Activated naive CD4-positive, alpha-beta T cell treated with anti-CD3 and anti-CD28 coated beads, Interleukin-2, amount 50 U/mL, for 16 hours (primary cell): ENCODE results near the gene TLE1.
"Not testable (repeated sequence)": the region's sequence is repeated elsewhere in the genome, so short reads cannot be mapped to it uniquely, and the experiment has no call there.

ENCODE experiments used
- DNase-seq: peaks from one replicate; pipeline ENCODE4 v3.0.0-alpha.2; 2020

TLE1 gene

GRCh38 chr9:81621785-81622259 is 67.5 kb downstream of the TLE1 start:
- no peak for DNase-seq

GRCh38 chr9:81621118-81621517 is 68.2 kb downstream of the TLE1 start:
- DNase-seq: no peak

DNA sequence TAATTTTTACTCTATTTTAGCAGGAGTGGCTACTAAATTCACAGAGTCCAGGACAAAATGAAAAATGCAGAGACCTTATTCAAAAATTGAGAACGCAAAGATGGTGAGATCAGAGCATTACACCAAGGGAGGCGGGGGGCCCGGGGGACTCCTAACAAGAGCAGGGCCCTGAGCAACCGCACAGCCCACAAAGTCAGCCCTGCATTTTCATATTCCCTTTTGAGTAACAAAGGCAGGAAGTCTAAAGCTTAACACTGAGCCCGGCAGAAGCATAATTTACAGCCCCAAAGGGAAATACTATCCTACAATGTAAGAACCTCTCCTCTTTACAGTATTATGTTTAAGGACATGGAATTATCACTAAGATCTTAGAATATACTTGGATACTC is 69.4 kb downstream of the TLE1 start:
- no peak for DNase-seq

GRCh38 chr9:81619353-81620001 is 69.9 kb downstream of the TLE1 start:
- no peak for DNase-seq

GRCh38 chr9:81618923-81619322 is 70.4 kb downstream of the TLE1 start:
- DNase-seq: no peak

DNA sequence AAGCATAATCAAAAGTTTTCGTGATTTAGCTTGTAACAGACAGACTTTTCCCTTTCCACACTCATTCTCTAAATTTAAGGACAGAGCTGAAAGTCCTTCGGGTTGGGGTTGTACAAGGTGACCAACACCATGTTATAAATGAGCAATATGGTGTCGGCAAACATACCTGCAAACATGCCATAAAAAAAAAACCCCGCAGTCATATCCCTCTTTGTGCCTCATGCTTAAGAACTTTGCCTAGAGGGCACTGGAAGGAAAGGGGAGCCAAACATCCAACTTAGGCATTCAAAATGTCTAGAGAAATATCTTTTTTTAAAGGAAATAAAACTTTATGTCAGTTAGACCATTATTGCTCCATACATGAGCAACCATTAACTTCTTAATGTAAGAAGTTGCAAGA is 73.2 kb downstream of the TLE1 start:
- no peak for DNase-seq

DNA sequence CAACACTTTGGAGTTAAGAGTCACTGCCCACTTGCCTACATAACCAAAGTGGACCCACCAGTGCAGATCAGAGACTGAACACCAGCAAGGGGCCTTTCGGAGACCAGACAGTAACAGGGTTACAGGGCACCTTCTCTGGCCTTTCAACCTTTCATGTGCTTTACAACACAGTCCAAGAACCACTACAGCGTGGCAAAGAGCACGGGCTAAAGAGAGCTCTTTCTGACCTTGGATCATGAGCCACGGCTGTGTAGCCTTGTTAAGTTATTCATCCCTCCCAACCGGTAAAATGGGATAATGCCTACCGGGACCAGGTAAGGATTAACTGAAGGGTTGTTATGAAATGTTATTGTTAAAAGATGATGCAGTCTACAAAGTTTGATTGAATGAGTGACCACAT is 75.0 kb downstream of the TLE1 start:
- no peak for DNase-seq

GRCh38 chr9:81613002-81613812 is 76.1 kb downstream of the TLE1 start:
- DNase-seq: no peak

- no peak for DNase-seq
Observed at GRCh38 chr9:81611664-81612063, 77.7 kb downstream of the TLE1 start.

- no peak for DNase-seq
Observed at GRCh38 chr9:81610740-81611107, 78.6 kb downstream of the TLE1 start.

DNA sequence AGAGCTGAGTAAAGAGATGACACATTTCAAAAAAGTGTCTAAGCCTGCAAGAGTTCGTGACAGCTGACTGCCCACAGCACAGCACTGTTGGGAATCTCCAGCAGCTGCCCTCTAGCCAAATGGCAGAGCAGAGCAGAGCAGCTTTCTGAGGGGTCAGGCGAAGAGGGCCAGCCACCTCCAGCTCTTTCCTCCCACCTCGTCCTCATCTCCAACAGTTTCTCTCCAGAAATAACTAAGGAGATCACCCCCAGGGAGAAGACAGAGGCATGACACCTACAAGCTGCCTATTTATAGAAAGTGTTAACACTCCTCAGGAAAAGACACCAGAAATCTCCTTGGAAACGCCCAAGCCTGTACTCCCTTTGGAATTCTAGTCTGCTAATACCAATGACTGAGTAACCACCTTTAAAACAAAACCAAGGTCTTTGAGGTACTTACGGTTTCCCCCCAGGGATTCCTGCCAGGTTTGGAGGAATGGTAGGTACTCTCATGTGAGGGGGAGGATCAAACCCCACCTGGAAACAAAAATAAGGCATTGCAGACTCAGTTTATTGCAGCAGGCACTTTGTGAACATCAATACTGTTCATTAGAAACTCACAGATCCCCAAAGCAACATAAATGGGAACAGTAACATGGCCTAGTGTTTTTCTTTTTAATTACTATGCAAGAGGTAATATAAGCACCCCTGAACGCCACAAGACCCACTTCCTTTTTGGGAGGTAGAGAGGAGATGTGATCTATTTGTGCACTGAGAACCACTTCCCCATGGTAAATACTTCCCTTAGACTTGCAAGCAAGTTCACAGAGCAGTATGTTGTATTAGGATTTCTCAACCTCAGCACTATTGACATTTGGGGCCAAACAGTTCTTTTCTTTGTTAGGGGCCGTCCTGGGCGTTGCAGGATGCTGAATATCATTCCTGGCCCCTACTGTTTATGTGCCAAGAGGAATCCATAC is 79.3 kb downstream of the TLE1 start:
- DNase-seq: no peak

DNA sequence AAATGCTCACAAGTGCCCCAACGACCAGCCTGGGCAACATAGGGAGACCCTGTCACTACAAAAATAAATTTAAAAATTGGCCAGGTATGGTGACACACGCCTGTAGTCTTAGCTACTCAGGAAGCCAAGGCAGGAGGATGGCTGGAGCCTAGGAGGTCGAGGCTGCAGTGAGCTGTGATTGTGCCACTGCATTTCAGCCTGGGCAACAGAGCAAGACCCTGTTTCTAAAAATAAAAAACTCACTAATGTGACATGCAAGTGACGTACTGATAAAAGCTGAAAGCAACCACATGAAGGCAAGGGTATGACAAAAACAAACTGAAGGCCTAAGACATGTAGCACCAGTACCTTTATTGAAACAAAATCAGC is 81.1 kb downstream of the TLE1 start:
- DNase-seq: no peak

DNA sequence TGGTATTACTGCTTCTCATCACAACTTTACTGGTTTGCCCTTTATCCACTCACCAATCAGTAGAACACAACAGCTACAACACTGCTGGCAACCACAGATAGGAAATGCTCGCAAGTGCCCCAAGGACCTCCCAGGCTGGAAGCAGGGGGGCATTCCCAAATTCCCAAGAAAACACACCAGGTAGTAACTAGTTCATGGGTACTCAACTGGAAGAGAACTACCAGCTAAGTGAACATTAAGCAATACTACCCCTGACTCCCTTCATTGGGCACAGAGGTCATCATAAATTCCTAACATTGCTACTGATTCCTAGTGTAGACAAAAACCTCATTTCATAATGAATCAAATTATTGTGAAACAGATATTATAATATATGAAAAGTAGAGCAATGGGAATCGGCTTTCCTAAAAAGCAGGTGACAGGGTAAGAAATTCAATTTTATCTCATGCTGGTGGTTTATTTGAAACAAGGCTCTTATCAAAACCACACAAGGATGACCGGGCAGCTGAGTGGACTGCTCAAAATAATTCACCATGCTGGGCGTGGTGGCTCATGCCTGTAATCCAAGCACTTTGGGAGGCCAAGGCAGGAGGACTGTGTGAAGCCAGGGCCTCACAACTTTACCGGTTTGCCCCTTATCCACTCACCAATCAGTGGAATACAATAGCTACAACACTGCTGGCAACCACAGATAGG is 81.6 kb downstream of the TLE1 start:
- no peak for DNase-seq

DNA sequence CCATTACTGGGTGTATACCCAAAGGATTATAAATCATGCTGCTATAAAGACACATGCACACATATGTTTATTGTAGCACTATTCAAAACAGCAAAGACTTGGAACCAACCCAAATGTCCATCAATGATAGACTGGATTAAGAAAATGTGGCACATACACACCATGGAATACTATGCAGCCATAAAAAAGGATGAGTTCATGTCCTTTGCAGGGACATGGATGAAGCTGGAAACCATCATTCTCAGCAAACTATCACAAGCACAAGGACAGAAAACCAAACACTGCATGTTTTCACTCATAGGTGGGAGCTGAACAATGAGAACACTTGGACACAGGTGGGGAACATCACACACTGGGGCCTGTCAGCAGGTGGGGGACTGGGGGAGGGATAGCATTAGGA is 83.1 kb downstream of the TLE1 start:
- not testable (repeated sequence) for DNase-seq

DNA sequence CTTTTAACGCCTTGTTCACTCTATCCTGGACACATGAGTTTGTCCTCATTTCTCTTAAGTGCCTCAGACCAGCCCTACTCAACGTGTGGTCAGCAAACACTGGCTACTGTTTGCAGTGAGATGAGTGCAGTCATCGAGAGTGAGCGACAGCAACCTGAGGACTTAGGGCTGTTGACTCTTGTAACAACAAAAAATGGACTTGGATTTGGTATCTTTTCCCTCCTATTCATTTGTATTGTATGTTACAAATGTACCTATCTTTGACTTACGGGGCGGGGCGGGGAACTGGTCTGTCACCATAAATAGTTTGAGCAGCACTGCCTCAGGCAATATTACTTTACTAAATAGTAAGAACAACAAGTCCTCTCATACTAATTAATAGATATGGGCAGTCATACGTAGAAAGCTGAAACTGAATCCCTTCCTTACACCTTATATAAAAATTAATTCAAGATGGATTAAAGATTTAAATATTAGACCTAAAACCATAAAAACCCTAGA is 84.1 kb downstream of the TLE1 start:
- DNase-seq: no peak

DNA sequence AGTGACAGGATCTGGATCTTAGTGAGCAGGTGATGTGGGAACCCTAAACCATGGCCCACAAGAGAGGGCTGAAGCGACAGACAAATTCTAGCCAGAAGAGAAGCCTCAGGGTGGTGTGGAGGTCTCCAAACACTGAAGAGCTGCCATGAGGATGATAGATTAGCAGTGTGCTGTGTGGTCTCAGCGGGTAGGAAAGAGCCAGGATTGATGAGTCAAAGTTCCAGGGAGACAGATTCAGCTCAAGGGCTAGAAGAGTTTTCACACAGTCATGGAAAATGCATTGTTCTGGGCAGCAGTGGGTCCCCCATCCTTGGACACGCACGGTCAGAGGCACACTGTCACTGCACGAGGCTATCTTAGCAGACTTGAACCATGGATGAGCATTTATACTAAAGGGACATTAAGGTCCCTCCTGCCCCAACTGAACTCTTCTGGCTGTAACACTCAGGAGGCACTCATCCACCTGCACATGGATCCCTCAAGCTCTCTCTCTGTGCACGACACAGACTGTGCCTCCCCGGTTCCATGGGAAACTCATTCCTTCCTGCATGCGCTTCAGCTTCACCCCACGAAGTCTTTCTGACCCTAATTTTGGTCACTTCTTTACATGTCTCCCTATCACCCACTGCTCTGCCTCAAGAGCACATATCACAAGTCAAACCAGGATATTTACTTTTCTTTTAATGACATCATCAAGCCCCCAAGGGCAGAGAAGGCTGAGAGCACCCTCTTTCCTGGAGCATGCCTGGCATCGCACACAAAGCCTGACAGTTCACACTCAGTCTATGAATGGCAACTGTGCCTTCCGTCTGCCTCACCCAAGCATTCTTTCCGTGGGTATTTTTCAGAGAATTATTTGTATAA is 84.8 kb downstream of the TLE1 start:
- DNase-seq: no peak

DNA sequence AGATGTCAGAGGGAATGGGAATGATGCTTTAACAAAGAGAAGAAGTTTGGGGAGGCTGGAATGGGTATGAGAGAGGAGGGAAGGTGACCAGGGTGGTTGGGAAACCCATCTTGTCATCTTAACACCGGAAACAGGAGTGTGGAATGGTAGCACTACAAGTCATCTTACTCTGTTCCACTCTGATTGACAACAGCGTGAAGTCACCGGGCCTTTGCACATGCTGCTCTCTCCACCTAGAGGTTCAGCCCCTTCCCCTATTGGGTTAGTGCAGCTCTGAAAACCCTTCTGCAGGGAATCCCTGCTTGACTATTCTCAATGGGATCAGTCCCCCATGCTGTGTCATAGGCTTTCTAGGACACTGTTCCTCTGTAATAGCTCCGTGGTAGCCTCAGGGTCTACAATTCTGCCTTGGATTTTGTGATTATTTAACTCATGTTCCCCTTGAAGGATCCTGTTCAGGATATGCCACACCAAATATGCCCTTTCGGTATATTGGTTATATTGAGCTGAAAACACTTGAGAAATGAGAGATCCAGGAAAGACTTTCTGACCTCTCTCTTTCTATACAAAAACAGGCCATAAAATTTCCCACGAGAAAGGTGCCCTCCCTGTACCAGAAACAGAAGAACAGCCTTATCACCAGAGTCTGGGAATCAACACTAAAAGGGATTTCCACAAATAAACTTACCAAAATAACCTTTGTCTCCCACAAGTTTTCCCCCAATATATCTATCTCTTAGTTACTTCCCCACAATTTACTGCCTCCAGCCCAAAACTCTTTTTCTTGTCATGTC is 86.3 kb downstream of the TLE1 start:
- no peak for DNase-seq

DNA sequence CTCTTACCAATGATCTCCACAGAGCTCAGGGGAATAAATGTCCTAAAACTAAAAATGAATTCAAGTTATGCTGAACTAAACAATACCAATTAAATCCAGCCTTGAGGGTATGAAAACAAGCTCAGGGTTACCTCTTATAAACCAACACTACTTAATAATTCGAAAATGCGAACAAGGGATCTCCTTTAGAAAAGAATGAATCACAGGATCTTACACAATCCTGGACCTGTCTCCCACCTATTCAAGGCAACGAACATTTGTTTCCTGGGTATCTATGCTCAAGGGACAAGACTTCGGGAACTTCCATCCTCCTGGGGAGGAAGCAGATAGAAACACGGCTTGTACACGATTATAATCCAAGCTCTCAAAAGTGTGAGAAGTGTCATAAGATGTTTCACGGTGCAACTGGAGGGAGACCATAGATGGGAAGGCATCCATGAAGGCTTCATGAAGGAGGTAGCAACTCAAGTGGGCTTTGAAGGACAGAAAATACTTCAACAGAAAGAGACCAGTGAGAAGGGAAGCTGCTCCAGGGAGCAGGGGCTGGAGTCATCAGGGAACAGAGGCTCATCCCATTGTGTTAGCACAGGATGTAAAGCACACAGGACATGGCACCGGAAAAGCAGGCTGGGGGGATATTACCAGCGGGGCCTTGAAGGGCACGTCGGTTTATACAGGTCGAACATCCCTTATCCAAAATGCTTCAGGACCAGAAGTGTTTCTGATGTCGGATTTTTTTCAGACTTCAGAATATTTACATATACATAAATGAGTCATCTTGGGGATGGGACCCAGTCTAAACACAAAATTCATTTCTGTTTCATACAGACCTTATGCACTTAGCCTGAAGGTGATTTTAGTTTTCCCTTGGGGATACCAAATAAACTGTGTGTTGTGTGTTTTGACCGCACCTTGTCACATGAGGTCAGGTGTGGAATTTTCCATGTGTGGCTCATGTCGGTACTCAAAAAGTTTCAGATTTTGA is 87.4 kb downstream of the TLE1 start:
- no peak for DNase-seq

GRCh38 chr9:81600631-81601030 is 88.7 kb downstream of the TLE1 start:
- DNase-seq: no peak

DNA sequence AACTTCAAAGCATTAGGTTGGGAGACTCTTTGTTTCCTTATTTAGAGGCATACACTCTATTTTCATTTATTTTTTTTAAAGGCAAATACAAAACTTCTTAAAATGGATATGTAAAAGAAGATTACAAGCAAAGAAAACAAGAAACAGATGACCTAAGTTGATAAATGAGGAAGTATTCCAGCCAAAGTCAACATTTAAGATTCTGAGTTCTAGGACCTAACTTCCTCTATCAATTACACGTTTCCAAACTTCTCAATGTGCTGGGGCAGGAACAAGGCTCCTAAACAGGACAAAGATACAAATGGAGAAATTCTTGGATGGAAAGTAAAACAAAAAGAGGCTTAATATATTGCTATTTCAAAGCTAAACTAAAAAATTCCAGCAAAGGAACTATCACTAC is 89.5 kb downstream of the TLE1 start:
- no peak for DNase-seq
